AG04449 (cell line): ENCODE results near the gene DNAL4.

Experiments
- CTCF ChIA-PET: fragments of 350-600 bp; formaldehyde crosslinking; extraction: SDS; loops from one replicate; lab custom pipeline; 2021; ENCODE audit warnings: antibody characterized with exemption; lab: Yijun Ruan, JAX
- POLR2A ChIA-PET: fragments of 400-600, 350-600 bp; formaldehyde crosslinking; extraction: SDS; loops from one replicate; lab custom pipeline; 2020; ENCODE audit warnings: antibody characterized with exemption, inconsistent platforms; lab: Yijun Ruan, JAX
- DNase-seq: peaks from one replicate; pipeline ENCODE4 v3.0.0-alpha.2; 2010; ENCODE audit warnings: low read depth, low spot score
- H3K4me3 ChIP-seq: 2 replicates; pipeline ENCODE4 v1.5.1; 2011; ENCODE audit warnings: low read depth, mild to moderate bottlenecking, control low read depth, low read length
- CTCF ChIP-seq: IDR thresholded peaks from one replicate; pipeline ENCODE4 v1.5.1; 2011; ENCODE audit warnings: mild to moderate bottlenecking, moderate library complexity, low read length, control low read depth, inconsistent platforms; ENCODE audit not compliant: insufficient read depth; ENCODE audit errors: missing control alignments

DNAL4 gene

GRCh38 chr22:38840129-38840528 is 46.2 kb upstream of the DNAL4 start:
- ChIA-PET CTCF (interaction anchor here (0.7 to 1.6 kb wide), 4 partner anchors 29 to 163 kb away, joined by 3 to 6 read pairs (median 4); no protein-coding TSS in a partner anchor), POLR2A (no interaction called here)
- no peak overlapping the region for H3K4me3 ChIP-seq
- DNase-seq: no peak
- TF ChIP-seq CTCF: no peak

DNA sequence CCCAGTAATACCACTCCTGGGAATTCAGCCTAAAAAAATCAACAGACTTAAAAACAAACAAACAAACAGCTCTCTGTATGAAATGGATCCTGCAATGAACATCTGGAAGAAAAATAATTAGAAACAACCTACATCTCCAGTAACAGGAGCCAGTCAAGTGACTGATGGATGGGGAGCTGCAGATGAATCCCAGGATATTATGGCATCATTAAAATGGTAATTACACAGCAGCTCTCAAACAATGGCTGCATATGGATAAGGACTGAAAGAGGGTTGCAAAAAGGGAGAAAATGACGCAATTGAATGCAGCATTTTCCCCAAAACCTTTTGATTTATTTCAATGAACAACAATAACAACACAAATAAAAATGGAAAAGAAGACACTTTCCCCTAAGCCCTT is 45.7 kb upstream of the DNAL4 start:
- TF ChIP-seq CTCF: no peak
- CTCF ChIA-PET: interaction anchor here (0.7 to 1.8 kb wide), 5 partner anchors 12 to 163 kb away, joined by 3 to 6 read pairs (median 4); no protein-coding TSS in a partner anchor
- H3K4me3 ChIP-seq: no peak overlapping the region
- DNase-seq: no peak
- POLR2A ChIA-PET: interaction anchor here (0.6 kb wide), 1 partner anchor 18 kb away, joined by 3 read pairs; no protein-coding TSS in a partner anchor

DNA sequence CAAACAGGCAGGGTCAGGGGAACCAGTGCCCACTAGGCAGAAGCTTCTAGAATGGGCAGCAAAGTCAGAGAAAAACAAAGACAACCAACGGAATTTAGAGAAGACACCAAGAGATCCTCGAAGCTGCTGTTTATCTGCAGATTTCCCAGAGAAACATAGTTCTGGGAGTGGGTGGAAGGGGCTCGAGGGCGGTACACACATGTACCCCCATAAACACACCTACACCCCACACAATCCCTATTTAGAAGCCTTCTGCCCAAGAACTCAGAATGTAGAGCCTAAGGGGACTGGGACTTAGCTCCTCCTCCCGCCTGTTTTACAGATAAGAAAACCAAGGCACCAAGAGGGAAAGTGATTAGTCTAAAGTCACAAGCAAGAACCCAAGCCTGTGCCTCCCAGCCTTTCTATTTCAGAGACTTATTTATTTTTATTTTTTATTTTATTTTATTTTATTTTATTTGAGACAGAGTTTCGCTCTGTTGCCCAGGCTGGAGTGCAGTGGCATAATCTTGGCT is 43.5 kb upstream of the DNAL4 start:
- no peak for DNase-seq
- no peak for TF ChIP-seq CTCF
- POLR2A ChIA-PET: interaction anchor here (0.7 kb wide), 1 partner anchor 34 kb away, joined by 3 read pairs; no protein-coding TSS in a partner anchor
- CTCF ChIA-PET: interaction anchor here (0.7 to 2.7 kb wide), 5 partner anchors 26 to 138 kb away, joined by 3 to 12 read pairs (median 4); no protein-coding TSS in a partner anchor
- H3K4me3 ChIP-seq: no peak overlapping the region

DNA sequence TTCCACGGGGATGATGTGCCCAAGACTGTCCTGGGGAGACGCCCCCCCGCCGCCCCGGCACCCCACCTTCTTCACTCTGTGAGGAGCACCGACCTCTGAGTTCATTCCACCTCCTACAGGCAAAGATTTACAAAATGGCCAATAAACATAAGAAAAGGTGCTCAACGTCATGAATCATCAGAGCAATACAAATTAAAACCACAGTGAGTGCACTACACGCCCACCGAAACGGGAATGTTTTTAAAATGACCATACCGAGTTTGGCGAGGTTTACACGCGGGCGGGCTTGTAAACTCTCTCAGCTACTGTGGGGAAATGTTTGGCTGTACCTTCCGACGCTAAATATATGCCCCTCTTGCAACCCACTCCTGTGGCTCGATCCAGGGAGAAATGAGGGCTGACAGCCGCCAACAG is 42.0 kb upstream of the DNAL4 start:
- no peak overlapping the region for H3K4me3 ChIP-seq
- ChIA-PET CTCF (interaction anchor here (1.3 to 2.7 kb wide), 2 partner anchors 34 to 67 kb away, joined by 5 to 12 read pairs; no protein-coding TSS in a partner anchor), POLR2A (no interaction called here)
- DNase-seq: no peak
- no peak for TF ChIP-seq CTCF

DNA sequence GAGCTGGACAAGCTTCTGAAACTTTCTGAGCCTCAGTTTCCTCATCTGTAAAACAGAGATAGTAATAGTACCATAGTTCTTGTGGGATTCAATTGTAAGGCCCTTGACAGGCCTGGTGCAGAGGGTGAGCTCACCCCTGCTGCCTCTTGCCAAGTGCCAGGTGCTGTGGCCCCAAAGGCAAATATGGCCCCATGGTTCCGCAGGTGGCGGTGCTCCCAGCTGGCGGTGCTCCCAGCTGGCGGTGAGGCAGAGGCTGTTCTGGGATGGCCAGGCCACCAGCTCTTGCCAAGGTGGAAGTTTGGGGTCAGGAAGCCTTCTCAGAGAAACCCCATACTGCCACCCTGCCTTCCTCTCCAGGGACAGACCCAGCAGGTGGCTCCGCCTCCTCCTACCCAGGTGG is 41.0 kb upstream of the DNAL4 start:
- no peak for DNase-seq
- POLR2A ChIA-PET: no interaction called here
- H3K4me3 ChIP-seq: no peak overlapping the region
- no peak for TF ChIP-seq CTCF
- CTCF ChIA-PET: interaction anchor here (0.5 to 1.3 kb wide), 3 partner anchors 35 to 678 kb away, joined by 3 to 5 read pairs (median 3); no protein-coding TSS in a partner anchor

DNA sequence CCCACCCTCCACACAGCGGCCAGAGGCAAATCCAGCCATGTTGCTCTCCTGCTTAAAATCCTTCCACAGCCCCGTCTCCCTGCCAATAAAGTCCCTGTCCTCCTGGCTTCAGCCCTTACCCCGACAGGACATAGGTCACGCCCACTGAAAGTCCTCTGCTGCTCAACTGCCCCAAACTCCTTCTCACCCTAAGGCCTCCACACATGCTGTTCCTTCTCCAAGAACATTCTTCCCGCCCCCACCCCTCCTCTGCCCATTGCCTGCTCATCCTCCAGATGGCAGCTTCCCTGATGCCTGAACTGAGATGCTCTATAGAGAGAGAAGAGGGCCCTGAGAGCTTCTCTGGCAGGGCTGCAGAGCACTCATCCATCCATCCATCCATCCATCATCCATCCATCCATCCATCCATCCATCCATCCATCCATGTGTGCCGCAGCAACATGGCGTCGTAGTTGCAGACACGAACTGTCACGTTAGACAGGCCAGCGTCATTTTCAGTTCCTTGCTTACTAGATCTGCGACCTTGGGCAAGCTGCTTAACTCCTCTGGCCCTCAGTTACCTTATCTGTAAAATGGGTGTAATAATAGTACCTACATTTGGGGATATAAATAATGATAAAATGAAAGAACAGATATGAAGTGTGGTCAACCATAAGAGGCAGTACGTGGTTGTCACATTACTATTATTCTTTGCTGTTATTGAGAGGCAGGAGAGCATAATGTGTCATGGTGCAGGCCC is 40.4 kb upstream of the DNAL4 start:
- DNase-seq: no peak
- ChIA-PET CTCF (interaction anchor here (1.0 kb wide), 1 partner anchor 35 kb away, joined by 3 read pairs; no protein-coding TSS in a partner anchor), POLR2A (no interaction called here)
- TF ChIP-seq CTCF: no peak
- H3K4me3 ChIP-seq: no peak overlapping the region
